ENCODE results near the gene UCKL1. TPM values are rescaled to one million over a fixed set of nuclear protein-coding genes. Genes with fewer than 3 reads are reported as not detected.

UCKL1 gene
- total RNA-seq, 1 experiment from 2014 or later, result 47.4 TPM

- no peak overlapping the region for H3K4me3 ChIP-seq (ENCODE audit: low read depth in 2 of 2, low read length in 2 of 2)
- peaks cover 3% of the 10 kb centered on the region; the same call in 1 of the 2 replicates for H3K36me3 ChIP-seq (ENCODE audit: control insufficient read depth, insufficient read depth, low read length)
- ChIA-PET CTCF (no interaction called here), POLR2A (interaction anchor here (0.5 kb wide), 1 partner anchor 189 kb away, joined by 3 read pairs; no protein-coding TSS in a partner anchor)
- ATAC-seq (no peak), DNase-seq (ENCODE audit: low read depth, low spot score) (no peak)
- intact Hi-C loops (cut with micrococcal nuclease; ENCODE audit: unreplicated experiment), result no loop called here
- H3K27me3 ChIP-seq (ENCODE audit: control insufficient read depth, insufficient read depth, low read length), result no peaks in the 10 kb centered on the region
- H3K27ac ChIP-seq (ENCODE audit: low read length), result peak overlapping the region; percentile 65
- in situ Hi-C loops (cut with HindIII; ENCODE audit: low pct_unique_long_range_greater_than_20kb, low sequenced_read_pairs), result no loop called here
- TF ChIP-seq TCF7L2 (IDR thresholded peaks at IDR 0.05; ENCODE audit: low read depth, low read length) (no peak), REST (IDR thresholded peaks at IDR 0.05; ENCODE audit: insufficient read depth in 1 of 2, low read depth in 2 of 2, low read length in 1 of 2) (no peak), CTCF (IDR thresholded peaks at IDR 0.05) (no peak), POLR2AphosphoS5 (IDR thresholded peaks at IDR 0.05; ENCODE audit: low read depth, low read length) (no peak), SIN3A (IDR thresholded peaks at IDR 0.05; ENCODE audit: borderline replicate concordance, insufficient read depth, low read depth, low read length) (no peak)
- H3K9me3 ChIP-seq (ENCODE audit: control insufficient read depth, insufficient read depth, low read depth, low read length), result no peaks in the 10 kb centered on the region
- peaks cover 67% of the 10 kb centered on the region for H3K4me1 ChIP-seq (ENCODE audit: control insufficient read depth, insufficient read depth, low read length)
- no TSS peak for BruUV-seq (replicated peaks)
These were observed 4.0 kb downstream of the UCKL1 start for GRCh38 chr20:63952210-63952535.

GRCh38 chr20:63951398-63952209, 4.6 kb downstream of the UCKL1 start:
- DNase-seq (ENCODE audit: low read depth, low spot score), result no peak
- no peaks in the 10 kb centered on the region for H3K27me3 ChIP-seq (ENCODE audit: control insufficient read depth, insufficient read depth, low read length)
- ChIA-PET CTCF (no interaction called here), POLR2A (interaction anchor here (0.5 to 0.9 kb wide), 2 partner anchors 29 to 189 kb away, joined by 3 read pairs; partner anchors contain the start of gene PRPF6)
- peaks cover 69% of the 10 kb centered on the region for H3K4me1 ChIP-seq (ENCODE audit: control insufficient read depth, insufficient read depth, low read length)
- no TSS peak for BruUV-seq (replicated peaks)
- no peak for ATAC-seq
- no peaks in the 10 kb centered on the region for H3K9me3 ChIP-seq (ENCODE audit: control insufficient read depth, insufficient read depth, low read depth, low read length)
- H3K27ac ChIP-seq (ENCODE audit: low read length), result peak overlapping the region; percentile 77
- TF ChIP-seq REST (IDR thresholded peaks at IDR 0.05; ENCODE audit: insufficient read depth in 1 of 2, low read depth in 2 of 2, low read length in 1 of 2) (no peak), POLR2AphosphoS5 (IDR thresholded peaks at IDR 0.05; ENCODE audit: low read depth, low read length) (no peak), SIN3A (IDR thresholded peaks at IDR 0.05; ENCODE audit: borderline replicate concordance, insufficient read depth, low read depth, low read length) (no peak), CTCF (IDR thresholded peaks at IDR 0.05) (no peak), TCF7L2 (IDR thresholded peaks at IDR 0.05; ENCODE audit: low read depth, low read length) (no peak)
- peaks cover 3% of the 10 kb centered on the region; the same call in 1 of the 2 replicates for H3K36me3 ChIP-seq (ENCODE audit: control insufficient read depth, insufficient read depth, low read length)
- no peak overlapping the region for H3K4me3 ChIP-seq (ENCODE audit: low read depth in 2 of 2, low read length in 2 of 2)
- in situ Hi-C loops (cut with HindIII; ENCODE audit: low pct_unique_long_range_greater_than_20kb, low sequenced_read_pairs) (no loop called here), intact Hi-C loops (cut with micrococcal nuclease; ENCODE audit: unreplicated experiment) (no loop called here)
